Endothelial cell of umbilical vein (primary cell): ENCODE results near the gene LRRFIP2. TPM values are rescaled to one million over a fixed set of nuclear protein-coding genes. Genes with fewer than 3 reads are reported as not detected.

ENCODE experiments used
- BruUV-seq: library from RNA; stranded (reverse); fragments of 400-500 nt; replicated peaks from 2 replicates; lab custom pipeline; 2021; lab: Mats Ljungman, UMichigan
- CTCF ChIA-PET: fragments of 300-600, 350-600 bp; sonication (Branson Sonifier 250); formaldehyde crosslinking; loops from one replicate; lab custom pipeline; 2021; ENCODE audit warnings: antibody characterized with exemption, inconsistent platforms; lab: Charles Lee
- POLR2A ChIA-PET: fragments of 300-600, 350-600 bp; sonication (Branson Sonifier 250); formaldehyde crosslinking; loops from one replicate; lab custom pipeline; 2021; ENCODE audit warnings: antibody characterized with exemption, inconsistent platforms; lab: Charles Lee
- DNase-seq: peaks from one replicate; pipeline ENCODE4 v3.0.0-alpha.2; 2011; ENCODE audit warnings: low read depth, low spot score
- FAIRE-seq: peaks from 2 replicates; lab custom pipeline; 2011; peaks lifted over from hg19 to GRCh38; lab: Jason Lieb, UNC
- H2AFZ ChIP-seq: 2 replicates; pipeline ENCODE4 v1.6.0; 2012; ENCODE audit warnings: low read depth, low read length, control low read depth, inconsistent platforms
- H3K27ac ChIP-seq: 2 replicates; pipeline ENCODE4 v1.5.1; 2011; ENCODE audit warnings: low read depth, mild to moderate bottlenecking, control low read depth, low read length, moderate library complexity; ENCODE audit not compliant: insufficient read depth
- H3K27me3 ChIP-seq, 2 experiments: 2 replicates each; pipeline versions ENCODE4 v1.6.0 to v1.6.1; 2011; ENCODE audit warnings: low read length in 2 of 2, mixed read lengths in 1 of 2; ENCODE audit not compliant: control insufficient read depth in 2 of 2, insufficient read depth in 2 of 2
- H3K36me3 ChIP-seq, 2 experiments: 2 replicates in 1 of 2; 3 replicates in 1 of 2; pipeline ENCODE4 v1.5.1; 2011; ENCODE audit warnings: low read length in 2 of 2, mild to moderate bottlenecking in 1 of 2, moderate library complexity in 1 of 2; ENCODE audit not compliant: control insufficient read depth in 2 of 2, insufficient read depth in 2 of 2; ENCODE audit errors: extremely low read depth in 1 of 2
- H3K4me1 ChIP-seq: 3 replicates; pipeline ENCODE4 v1.5.1; 2011; ENCODE audit warnings: mild to moderate bottlenecking, low read length; ENCODE audit not compliant: control insufficient read depth, insufficient read depth; ENCODE audit errors: extremely low read depth
- H3K4me2 ChIP-seq: 2 replicates; pipeline ENCODE4 v1.6.1; 2011; ENCODE audit warnings: low read length, control low read depth, mixed read lengths; ENCODE audit not compliant: insufficient read depth
- H3K4me3 ChIP-seq, 3 experiments: fragments of 200-600 bp in 1 of 3; sonication (generic), shearing (Covaris generic) in 1 of 3; replicated peaks in 1 of 3; 2 replicates each; pipeline ENCODE4 v1.5.1; 2011 to 2016; ENCODE audit warnings: control low read depth in 3 of 3, low read length in 3 of 3, mild to moderate bottlenecking in 2 of 3, inconsistent platforms in 1 of 3, low read depth in 1 of 3, moderate library complexity in 1 of 3; ENCODE audit not compliant: insufficient read depth in 1 of 3
- H3K79me2 ChIP-seq: 2 replicates; pipeline ENCODE4 v1.6.0; 2012; ENCODE audit warnings: low read length, inconsistent platforms; ENCODE audit not compliant: control insufficient read depth, insufficient read depth
- H3K9ac ChIP-seq: replicated peaks from 2 replicates; pipeline ENCODE3; 2011; ENCODE audit warnings: low read length, control low read depth; ENCODE audit not compliant: insufficient read depth; ENCODE audit errors: extremely low read depth
- H3K9me1 ChIP-seq: replicated peaks from 3 replicates; pipeline ENCODE4 v1.6.0; 2011; ENCODE audit warnings: mild to moderate bottlenecking, low read length; ENCODE audit not compliant: control insufficient read depth, insufficient read depth; ENCODE audit errors: extremely low read depth
- H3K9me3 ChIP-seq: replicated peaks from 2 replicates; pipeline ENCODE4 v1.5.1; 2012; ENCODE audit warnings: low read length, inconsistent platforms; ENCODE audit not compliant: control insufficient read depth, insufficient read depth
- H4K20me1 ChIP-seq: replicated peaks from 2 replicates; pipeline ENCODE3; 2011; ENCODE audit warnings: mild to moderate bottlenecking, low read length; ENCODE audit not compliant: control insufficient read depth, insufficient read depth; ENCODE audit errors: extremely low read depth
- CTCF ChIP-seq, 2 donors: IDR thresholded peaks; 1 replicate in 1 of 2; 2 replicates in 1 of 2; pipeline ENCODE4 v1.5.1; 2011; ENCODE audit warnings: low read length in 2 of 2, mild to moderate bottlenecking in 2 of 2, moderate library complexity in 2 of 2, control low read depth in 1 of 2, inconsistent platforms in 1 of 2, low read depth in 1 of 2; ENCODE audit not compliant: insufficient read depth in 1 of 2; ENCODE audit errors: extremely low read depth in 1 of 2
- FOS ChIP-seq: IDR thresholded peaks from 2 replicates; pipeline ENCODE4 v1.6.1; 2011; ENCODE audit warnings: mild to moderate bottlenecking, low read length, moderate library complexity, borderline replicate concordance; ENCODE audit not compliant: insufficient read depth
- dilution Hi-C: fragments of 300-500 bp; cut with MboI; formaldehyde crosslinking; loops from one replicate; pipeline ENCODE4 v1.15.0; 2019; ENCODE audit warnings: low sequenced_read_pairs; ENCODE audit not compliant: extremely low pct_ligation_motif_present
- intact Hi-C: fragments of 100-400 bp; cut with micrococcal nuclease; formaldehyde crosslinking; loops from one replicate; pipeline ENCODE4 v1.10.0; 2022
- polyA plus RNA-seq, 4 experiments: library from polyadenylated mRNA; depleted of rRNA in 3 of 4; stranded (reverse) in 3 of 4; unstranded in 1 of 4; fragments of >200 nt; gene quantifications; 2 replicates each; pipeline versions ENCODE4 v1.2.1 to v1.2.3, GENCODE V29; 2011 to 2012; ENCODE audit warnings: missing spikeins in 1 of 4
- total RNA-seq: library from RNA; stranded (reverse); gene quantifications from 2 replicates; pipeline ENCODE4 v1.2.3, GENCODE V29; 2021
- TF ChIP-seq, protein P1 (sequence below): IDR thresholded peaks from 2 replicates; pipeline ENCODE4 v1.6.1; 2011; ENCODE audit not compliant: insufficient read depth, insufficient read length

LRRFIP2 gene
- total and polyA plus RNA-seq, 2 donors (not counting 3 experiments of a cell fraction or from before 2014, with no cell fraction given) = 20.8 to 78.9 TPM

DNA sequence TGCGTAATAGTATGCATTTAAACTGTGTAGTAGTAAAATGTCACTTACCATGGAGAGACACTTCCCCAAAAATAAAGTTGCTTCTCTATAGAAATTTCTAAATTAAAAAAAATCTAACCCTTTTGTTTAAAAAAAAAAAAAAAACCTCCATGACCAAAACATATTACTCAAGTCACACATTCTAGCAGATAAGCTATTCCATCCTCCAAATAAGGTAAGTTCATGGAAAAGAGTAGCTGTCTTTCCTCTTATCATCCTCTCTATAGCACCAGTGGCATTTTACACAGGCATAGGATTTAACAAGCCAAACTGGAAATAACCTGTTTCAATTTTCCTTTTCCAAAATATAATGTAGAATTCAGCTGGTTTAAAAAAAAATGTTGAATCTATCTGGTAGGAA lies 57.4 kb downstream of the LRRFIP2 start:
- no peaks in the 10 kb centered on the region for H4K20me1 ChIP-seq
- no peak overlapping the region for H3K27ac ChIP-seq
- H3K9ac ChIP-seq = no peak overlapping the region
- FAIRE-seq (no peak), DNase-seq (no peak)
- intact Hi-C loops (no loop called here), dilution Hi-C loops (no loop called here)
- peaks cover 15% of the 10 kb centered on the region for H3K4me1 ChIP-seq
- H3K9me1 ChIP-seq = no peaks in the 10 kb centered on the region
- H3K4me2 ChIP-seq = no peak overlapping the region
- no peaks in the 10 kb centered on the region for H3K9me3 ChIP-seq
- no peaks in the 10 kb centered on the region for H3K27me3 ChIP-seq
- CTCF ChIA-PET = interaction anchor here (1.3 kb wide), 1 partner anchor 10 kb away, joined by 4 read pairs; no protein-coding TSS in a partner anchor
- H3K4me3 ChIP-seq = no peak overlapping the region
- no peak overlapping the region for H2AFZ ChIP-seq
- H3K36me3 ChIP-seq = no peaks in the 10 kb centered on the region
- TF ChIP-seq, protein P1, sequence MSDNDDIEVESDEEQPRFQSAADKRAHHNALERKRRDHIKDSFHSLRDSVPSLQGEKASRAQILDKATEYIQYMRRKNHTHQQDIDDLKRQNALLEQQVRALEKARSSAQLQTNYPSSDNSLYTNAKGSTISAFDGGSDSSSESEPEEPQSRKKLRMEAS = no peak
- TF ChIP-seq FOS = no peak
- peaks cover 4% of the 10 kb centered on the region for H3K79me2 ChIP-seq
- BruUV-seq = no TSS peak
- POLR2A ChIA-PET = no interaction called here

DNA sequence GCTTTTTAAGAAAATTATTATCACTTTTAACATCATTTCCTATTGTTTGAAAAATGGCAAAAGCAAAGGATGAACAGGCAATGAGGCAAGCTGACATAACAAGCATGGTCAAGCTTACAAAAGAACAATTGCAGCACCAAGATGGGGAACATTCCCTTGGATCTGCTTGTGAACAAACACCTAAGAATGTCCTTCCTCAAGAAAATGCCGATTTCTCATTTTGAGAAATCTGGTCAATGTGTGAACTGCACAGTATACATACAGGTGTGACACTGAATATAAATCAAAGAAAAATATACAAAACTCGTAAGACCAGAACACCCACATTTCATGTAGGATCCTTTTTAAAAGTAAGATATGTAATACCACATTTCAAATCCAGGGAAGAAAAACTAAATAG lies 58.9 kb downstream of the LRRFIP2 start:
- intact Hi-C loops = loop anchor here (1.0 to 2.0 kb wide), 2 partner anchors 15 to 19 kb away; no protein-coding TSS in a partner anchor

More for the DNA sequence above, 58.9 kb downstream of the LRRFIP2 start:
- no peaks in the 10 kb centered on the region for H3K27me3 ChIP-seq
- FAIRE-seq (no peak), DNase-seq (peak; percentile 77)
- H3K9me3 ChIP-seq = no peaks in the 10 kb centered on the region
- CTCF ChIA-PET = interaction anchor here (0.9 to 1.6 kb wide), 6 partner anchors 9 to 44 kb away, joined by 3 to 5 read pairs (median 4); no protein-coding TSS in a partner anchor
- peak overlapping the region; percentile 36 for H3K4me2 ChIP-seq
- no peaks in the 10 kb centered on the region for H3K36me3 ChIP-seq
- no peak overlapping the region for H3K4me3 ChIP-seq
- no peak overlapping the region for H2AFZ ChIP-seq
- POLR2A ChIA-PET = no interaction called here
- peaks cover 19% of the 10 kb centered on the region for H3K4me1 ChIP-seq
- BruUV-seq = no TSS peak
- peak overlapping the region; percentile 48 for H3K27ac ChIP-seq
- no peaks in the 10 kb centered on the region for H3K9me1 ChIP-seq
- no peak for TF ChIP-seq CTCF (IDR thresholded peaks at IDR 0.05; ENCODE audit: extremely low read depth in 1 of 2, insufficient read depth in 1 of 2, low read depth in 1 of 2, low read length in 2 of 2)
- peak overlapping the region; percentile 26 for H3K9ac ChIP-seq
- dilution Hi-C loops = no loop called here
- no peaks in the 10 kb centered on the region for H4K20me1 ChIP-seq
- peaks cover 8% of the 10 kb centered on the region for H3K79me2 ChIP-seq
